IPS-NIHi11 (cell line): ENCODE results near the gene AGR2.

Experiments used
- DNase-seq: peaks from one replicate; pipeline ENCODE4 v3.0.0; 2012; ENCODE audit warnings: mixed read lengths, low spot score

AGR2 gene

DNA sequence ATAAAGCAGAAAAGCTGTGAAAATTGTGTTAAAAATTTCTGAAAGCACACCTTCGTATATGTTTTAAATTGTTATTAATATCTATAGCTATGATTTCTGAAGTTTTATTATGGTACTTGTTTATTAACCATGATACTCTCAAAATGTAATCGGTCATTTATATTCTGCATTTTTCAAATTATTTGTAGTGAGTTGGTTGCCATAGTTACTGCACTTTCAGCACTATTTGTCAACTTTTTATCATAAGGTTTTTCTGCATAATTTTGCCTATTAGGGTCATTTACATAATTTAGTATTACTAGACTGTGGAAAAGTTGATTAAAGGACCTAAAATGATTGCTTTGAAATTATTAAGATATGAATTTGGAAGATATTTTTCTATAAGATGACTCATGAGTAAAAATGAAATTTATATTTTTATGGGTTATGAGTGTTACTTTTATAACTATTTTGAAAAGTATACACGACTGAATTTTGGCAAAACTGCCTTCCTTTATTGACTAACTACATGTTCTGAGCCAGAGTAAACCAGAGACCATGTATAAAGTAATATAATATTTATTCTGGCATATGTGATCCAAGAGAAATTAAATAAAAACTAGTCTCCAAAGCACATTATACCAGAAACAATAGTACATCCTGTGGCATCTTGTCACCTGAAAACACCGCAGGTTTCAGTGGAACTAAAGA is 7.9 kb upstream of the AGR2 start:
- DNase-seq, result no peak

DNA sequence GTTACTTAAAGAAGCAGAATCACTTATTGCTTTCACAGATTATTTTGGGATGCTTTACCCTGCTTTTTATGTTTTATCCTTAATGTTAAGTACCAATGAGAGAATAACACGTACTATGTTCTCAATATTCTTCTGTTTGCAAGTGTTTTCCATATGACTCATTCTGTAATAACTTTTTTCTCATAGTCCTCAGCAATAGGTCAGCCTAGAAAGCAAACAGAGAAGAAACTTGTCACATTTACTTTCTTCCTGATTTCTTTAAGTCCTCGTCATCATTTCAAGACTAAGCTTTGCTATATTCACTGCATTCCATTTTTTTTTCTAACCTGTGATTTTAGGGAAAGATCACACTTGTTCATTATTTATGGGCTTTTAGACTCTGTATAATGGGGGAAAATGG is 6.8 kb upstream of the AGR2 start:
- no peak for DNase-seq

DNA sequence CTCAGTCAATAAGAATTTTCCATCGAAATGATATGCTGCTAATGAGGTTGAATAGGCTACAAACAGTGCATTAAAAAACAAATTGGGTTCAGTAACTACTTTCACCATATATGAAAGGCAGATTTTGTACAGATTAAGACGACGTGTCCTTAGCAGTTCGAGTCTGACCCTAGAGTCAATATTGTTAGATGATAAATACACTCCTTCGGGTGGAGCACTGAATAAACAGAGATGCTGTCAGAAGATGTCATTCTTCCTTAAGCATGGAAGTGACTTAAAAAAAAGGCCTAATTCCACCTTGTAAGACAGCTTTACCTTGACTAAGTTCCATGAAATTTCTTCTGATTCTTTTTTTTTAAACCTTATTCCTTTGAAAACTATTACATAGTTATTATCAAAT is 5.8 kb upstream of the AGR2 start:
- no peak for DNase-seq

DNA sequence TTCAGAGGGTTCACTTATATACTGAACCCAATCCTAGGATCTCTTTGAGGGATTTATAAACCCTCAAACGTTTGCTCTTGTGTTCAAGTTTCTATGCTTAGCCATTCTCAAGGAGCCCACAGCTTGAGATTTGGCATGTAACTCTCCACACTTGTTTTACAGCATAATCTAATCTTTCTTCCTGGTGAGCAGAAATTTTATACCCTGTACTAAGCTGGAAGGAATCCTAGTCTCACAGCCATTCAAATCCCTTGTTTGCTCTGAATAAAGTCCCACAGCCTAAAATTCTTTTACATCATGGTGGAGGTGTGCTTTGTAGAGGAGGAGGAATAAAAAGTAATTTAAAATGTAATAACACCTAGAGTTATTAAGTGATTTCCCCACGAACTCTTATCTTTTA is 5.3 kb upstream of the AGR2 start:
- DNase-seq, result no peak

DNA sequence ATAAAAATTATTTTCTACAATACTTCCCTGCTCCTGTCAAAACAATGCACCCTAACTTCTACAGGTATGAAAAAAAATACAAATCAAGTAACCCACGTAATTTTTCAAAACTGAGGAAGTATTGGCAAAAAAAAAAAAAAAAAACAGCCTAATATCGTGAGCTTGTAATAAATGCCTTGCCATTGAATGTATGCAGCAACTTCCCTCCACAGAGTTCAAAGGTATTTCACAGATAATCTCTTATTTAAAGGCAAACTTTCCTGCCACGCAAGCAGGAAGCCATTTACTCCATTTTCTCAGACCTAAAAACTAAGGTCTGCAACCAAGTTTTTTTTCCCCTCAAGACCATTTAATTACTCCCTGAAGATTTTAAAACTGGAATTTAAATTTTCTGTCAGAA is 642 bp upstream of the AGR2 start:
- DNase-seq, result no peak

DNA sequence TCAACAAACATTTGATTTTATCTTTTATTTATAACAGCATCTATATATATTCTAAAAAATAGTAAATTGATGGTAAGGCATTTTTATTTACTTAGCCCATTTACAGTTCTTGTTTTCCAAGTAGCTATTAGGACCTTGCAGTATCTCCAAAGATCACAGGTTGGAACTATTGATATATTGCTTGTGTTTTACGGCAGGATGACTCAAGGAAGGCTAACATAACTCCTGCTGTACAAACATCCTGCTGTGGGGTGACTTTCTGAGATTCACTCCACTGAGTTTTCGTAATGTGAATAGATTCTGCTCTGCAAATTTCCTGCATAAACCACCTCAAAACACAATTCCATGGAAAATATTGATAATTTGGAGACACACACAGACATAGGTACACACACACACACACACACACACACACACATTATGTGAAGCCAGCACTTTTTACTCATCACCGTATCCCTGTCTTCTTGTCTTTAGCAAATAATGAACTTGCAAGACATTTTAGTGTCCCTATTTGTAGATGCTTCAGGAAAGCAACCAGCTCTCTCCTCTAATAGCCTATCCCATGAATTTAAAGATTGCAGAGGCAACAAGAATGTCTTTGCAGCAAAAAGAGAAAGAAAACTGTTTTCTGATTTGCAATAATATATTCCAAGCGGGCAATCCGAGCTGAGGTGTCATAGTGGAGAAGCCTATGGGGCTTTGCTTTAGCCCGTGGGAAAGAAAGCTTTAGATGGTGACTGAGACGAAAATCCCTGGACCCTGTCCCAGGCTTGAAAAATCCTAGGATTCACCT is 722 bp downstream of the AGR2 start:
- no peak for DNase-seq

DNA sequence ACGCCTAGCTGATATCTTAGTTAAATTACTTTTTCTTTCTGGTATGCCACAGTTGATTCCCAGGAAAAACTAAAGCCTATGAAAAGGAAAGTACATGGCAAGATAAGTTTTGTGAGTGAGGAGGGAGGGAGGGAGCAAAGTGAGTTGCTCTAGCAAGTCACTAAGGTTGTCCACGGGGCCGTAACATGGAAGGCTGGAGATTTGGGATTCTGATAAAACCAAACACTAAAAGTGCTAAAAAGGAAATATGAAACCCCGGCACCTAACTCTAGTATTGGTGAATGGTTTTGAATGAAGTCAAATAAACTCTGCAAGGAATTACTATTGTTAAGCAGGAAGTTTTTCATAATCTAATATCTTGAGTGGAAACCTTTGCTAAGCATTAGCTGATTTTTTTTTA is 1.7 kb downstream of the AGR2 start:
- DNase-seq, result no peak

DNA sequence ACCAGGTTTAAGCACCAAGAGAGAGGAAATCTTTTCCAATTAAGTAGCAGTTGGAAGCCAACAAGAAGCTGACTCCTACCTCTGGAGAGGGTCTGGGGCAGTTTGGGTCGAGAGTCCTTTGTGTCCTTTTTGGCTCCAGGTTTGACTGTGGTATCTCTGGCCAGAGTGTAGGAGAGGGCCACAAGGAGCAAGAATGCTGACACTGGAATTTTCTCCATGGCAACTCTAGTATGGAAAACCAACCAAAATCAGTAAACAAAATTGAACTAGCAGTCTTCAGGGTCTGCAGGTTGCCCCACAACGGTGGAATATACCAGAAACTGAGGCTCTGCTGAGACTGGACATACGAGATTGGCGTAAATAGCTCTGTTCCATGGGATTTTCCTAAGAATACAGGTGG is 3.2 kb downstream of the AGR2 start:
- no peak for DNase-seq

DNA sequence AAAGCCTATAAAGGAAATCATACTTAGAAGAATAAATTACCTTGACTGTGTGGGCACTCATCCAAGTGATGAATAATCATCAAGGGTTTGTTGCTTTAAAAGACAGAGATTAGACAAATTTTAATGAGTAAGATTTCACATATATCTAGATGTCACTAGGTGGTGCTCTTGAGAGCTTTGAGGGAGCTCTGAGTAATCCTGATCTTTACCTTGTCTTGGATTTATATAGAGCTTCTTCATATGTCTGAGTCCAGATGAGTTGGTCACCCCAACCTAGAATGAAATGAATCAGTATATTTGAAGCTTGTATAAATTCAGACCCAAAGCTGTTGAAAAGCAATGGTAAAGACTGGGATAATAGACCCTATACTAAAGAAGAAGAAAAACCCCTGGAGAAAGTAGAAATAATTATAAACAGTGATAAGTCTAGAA is 3.7 kb downstream of the AGR2 start:
- peak; percentile 50 for DNase-seq

DNA sequence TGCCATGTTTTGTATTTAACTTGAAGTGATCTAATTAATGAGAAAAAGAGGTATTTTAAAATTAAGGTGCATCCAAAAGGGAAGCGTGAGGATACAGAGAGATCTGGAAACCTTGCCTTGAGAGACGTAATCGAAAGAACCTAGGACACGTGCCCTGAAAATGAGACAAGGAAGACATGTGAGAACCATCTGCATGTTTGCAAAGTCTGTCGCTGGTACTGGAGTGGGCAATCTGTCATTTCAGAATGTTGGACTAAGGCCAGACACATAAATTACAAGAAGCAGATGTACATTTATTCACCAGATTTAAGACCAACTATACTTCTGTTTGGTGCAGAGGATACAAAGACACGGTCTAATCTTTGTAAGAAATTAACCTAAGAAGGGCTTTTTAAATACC is 9.2 kb downstream of the AGR2 start:
- DNase-seq, result no peak

DNA sequence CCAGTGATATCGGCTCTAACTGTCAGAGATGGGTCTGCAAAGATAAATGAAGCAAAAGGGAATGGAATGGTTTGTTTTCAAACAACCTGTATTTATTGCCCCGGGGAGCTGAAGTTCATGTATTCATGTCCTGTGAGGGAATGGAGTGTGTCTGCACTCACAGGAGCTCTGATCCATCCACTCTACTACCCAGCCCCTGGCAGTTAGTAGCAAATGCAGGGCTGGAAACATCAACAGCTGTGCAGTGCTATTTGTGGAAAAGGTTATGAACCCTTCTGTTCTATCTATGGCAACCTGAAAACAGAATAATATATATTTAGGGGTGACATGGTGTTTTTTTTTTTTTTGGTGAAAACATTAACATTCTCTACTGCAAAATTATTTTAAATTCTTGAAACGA is 9.8 kb downstream of the AGR2 start:
- no peak for DNase-seq

DNA sequence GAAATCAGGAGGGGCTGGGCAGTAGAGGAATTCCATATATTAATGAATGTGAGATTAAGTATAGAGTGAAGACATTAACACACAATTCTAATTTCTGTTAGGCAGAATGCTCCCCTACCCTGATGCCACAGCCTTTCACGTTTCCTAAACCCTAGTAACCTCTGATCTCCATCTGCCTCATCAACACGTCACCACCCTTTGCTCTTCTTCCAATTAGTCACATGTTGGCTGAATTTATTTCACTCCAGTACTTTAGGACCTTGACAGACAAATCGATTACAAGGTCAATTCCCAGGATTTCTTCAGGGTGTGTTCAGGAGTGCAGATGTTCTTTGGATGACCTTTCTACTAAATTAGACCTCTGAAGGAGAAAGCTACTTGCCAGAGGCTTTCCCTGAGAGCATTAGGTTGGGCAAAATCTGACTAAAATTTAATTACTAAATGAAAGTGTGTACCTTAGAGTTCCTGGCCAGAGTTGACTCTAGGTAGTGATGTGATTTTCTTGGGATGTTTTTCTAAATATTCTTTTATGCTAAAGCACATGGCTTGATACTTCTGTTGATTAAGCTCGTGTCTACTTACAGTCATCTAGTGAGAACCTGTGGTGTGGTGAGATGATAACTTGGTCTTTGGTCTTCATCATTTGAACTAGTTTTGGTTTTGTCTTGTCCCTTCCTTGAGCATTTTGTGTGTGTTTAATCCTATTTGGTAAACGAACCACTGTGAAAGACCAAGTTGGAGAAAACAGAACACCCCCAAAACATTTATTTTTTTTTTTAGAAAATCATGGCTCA is 12.7 kb downstream of the AGR2 start:
- no peak for DNase-seq

DNA sequence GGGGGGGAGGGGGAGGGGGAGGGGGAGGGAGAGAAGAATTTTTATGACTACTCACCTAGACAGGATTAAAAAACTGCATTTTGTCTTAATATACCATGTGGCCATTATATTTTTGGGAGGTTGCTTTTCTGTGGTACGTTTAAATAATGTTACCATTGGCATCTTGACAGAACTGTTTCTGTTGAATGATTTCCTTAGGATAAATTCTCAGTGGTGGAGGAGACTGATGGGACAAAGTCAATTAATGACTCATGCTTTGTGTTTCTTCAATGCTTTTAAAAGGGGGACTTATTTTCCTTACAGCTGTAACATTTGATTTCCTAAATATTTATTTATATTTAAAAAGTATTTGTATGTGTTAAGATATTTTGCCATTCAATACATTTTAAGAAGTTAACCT is 13.7 kb downstream of the AGR2 start:
- DNase-seq, result no peak

DNA sequence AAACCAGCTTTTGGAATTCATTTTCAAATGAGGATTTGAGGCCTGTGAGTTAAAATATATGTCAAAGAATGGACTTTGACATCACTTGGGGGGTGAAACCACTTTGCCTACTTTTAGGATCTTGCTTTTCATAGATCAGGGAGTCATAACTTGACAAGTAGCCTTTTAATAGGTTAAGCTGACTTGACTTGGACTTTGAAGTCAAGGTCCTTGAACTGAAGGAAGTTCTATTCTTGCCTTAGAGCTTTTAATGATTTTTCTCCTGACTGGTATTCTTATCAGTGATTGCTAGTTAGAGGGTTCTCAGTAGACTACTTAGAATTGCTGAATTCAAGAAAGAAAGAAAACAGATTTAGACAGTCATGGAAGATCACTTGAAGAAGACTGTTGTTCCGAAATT is 17.7 kb downstream of the AGR2 start:
- DNase-seq, result no peak

DNA sequence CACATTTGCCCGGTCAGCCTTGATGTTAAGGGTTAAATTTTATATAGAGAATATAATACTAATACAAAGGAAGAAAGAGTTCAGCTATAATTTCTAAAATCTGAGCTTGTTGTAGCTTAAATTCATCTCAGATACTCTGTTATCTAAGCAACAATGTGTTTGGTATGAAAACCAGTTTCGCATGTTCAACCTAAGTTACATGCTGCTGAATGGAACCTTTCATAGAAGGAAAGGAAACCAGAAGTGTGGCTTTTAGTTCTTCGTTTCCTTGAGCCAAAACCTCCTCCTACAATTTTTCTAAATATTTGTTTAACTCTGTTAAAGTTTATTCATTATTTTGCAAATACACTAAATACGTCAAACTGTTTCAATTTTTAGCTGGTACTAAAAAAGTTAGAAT is 18.5 kb downstream of the AGR2 start:
- no peak for DNase-seq

DNA sequence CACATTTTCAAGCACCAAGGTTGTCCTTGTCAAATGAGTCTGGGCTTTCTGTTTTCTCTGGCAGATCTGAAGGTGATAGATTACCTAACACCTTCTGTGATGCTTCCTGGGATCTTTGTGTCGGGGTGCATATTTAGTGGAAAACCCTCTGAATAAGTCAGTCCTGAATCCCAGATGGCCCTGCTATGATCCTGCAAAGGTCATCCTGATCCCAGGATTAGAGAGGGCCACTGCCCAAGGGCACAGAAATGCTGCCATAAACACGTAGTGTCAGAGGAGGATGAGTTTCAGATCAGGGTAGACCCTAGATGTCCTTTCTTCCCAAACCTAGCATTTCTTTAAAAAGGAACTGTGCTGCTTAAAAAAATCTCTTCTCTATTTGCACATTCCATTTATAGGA is 19.0 kb downstream of the AGR2 start:
- DNase-seq, result no peak

DNA sequence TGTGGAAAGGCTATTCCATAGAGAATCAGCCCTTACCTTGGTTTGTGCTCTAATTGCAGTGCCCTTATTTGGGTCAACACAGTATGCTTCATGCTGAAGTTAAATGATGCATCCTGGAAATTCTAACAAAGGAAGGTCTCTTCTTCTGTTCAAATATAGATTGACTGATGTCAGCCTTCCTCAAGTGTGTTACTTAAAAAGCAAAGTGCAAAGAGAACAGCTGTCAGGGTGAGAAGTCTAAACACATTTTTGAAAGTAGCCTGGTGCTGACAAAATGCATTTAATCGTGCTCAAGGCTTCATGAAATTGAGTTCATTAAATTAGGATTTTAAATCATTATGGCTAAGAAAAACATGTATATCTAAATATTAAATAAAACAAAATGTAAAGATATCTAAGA is 19.5 kb downstream of the AGR2 start:
- no peak for DNase-seq

DNA sequence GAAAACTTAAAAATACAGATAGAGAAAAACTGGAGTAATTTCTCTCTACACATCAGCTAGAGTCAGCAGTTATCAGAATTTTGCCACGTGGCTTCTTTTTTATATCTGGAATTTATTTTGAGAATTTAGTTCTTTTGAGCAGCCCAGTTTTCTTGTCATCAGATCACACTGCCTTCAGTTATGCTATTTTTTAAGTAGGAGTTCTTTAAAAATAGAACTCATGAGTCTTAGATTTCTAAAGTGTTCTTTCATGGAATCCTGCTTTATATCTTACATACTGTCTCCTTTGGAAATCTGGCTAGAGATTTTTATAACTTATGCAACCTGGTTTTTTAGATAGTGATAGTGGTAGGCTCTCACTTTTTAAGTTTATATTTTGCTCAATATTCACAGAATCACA is 24.2 kb downstream of the AGR2 start:
- no peak for DNase-seq

DNA sequence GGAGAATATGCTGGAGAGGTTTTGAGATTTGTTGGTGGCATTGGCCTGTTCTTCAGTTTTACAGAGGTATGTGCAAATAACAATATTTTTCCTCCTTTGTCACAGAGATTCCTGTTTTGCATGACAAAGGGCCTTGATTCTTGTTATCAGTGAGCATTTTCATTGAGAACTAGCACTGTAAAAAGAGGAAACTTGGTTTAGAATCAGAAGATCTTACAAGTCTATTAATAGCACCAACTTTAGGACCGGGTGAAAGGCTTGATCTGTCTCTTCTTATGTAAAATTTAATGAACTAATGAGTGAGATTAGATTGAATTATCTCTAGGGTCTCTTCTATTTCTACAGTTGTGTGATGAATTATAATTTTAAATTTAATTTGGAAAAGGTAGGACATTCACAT is 25.7 kb downstream of the AGR2 start:
- DNase-seq, result no peak

DNA sequence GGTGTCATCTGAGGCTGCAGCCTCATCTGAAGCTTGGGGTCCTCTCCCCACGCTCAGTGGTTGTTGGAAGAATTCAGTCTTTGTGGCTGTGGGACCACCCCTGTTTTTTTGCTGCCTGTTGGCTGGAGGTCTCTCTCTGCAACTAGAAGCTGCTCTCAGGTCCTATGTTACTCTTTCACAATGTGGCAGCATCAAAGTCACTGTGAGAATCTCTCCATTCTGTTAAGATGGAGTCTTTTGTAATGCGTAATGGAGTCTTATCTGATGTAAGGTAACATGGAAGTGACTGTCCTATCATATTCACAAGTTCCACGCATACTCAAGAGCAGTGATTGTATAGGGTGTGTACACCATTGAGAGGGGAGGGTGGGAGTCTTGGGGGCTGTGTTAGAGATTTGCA is 26.3 kb downstream of the AGR2 start:
- DNase-seq, result no peak

DNA sequence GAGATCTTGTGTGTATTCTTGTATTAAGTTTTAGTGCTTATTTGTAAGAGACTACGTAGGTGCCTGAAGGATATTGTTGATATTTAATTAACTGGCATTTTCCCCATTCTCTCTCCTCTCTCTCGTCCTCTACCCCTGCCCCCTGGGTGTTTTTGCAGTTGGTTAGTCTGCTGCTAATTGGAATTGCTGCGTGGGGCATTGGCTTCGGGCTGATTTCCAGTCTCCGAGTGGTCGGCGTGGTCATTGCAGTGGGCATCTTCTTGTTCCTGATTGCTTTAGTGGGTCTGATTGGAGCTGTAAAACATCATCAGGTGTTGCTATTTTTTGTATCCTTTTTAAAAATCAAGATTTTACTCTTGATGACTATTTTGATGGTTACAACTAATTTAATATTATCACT is 28.7 kb downstream of the AGR2 start:
- DNase-seq, result no peak

DNA sequence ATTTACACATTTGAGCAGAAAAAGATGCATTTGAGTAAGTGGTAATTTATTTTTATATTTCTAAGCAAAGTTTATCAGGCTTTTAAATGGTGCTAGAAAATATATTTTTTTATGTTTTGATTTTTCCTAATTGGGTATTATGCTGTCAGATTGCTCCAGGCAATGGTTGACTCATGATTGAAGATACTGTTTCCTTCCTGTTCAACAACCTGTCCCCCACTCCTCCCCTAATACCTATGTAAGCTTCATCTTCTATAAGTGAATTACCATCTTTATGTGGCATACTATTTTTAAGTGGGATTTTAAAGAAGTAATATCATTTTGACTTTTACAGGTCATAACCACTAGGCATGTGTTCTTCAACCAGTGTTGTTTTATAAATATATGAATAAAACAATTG is 29.8 kb downstream of the AGR2 start:
- no peak for DNase-seq

DNA sequence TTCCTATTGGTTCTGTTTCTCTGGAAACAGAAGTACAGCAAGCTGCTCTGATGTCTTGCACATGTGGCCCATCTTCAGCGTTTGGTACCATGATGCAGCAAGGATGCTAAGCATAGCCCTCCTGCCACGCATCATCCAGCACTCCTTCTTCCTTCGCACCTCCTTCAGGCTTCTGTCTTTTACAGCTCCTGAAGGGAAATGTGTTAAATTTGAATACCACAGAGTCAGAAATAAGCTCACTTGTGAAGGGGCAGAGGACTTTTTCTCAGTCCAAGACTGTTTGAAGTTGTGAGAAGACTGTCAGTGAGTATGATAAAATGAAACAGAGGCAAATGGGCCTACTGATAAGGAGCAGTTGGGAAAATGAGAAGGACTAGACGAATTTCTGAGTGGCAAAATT is 30.5 kb downstream of the AGR2 start:
- DNase-seq, result no peak
